ENCODE measurements around the gene PDZK1.
"Not testable (repeated sequence)": the region's sequence is repeated elsewhere in the genome, so short reads cannot be mapped to it uniquely, and the experiment has no call there.

Gene PDZK1

GRCh38 chr1:145662502-145662901, 44.7 kb downstream of the PDZK1 start:
- DNase-seq (ENCODE audit: low read depth in 4 of 4, low spot score in 1 of 4), result not testable (repeated sequence)

GRCh38 chr1:145656245-145656943, 50.8 kb downstream of the PDZK1 start:
- DNase-seq (ENCODE audit: low read depth in 4 of 4, low spot score in 1 of 4), result not testable (repeated sequence)

GRCh38 chr1:145643990-145644389, 63.2 kb downstream of the PDZK1 start:
- not testable (repeated sequence) for DNase-seq (ENCODE audit: low read depth in 4 of 4, low spot score in 1 of 4)

- not testable (repeated sequence) for DNase-seq (ENCODE audit: low read depth in 4 of 4, low spot score in 1 of 4)
These were observed 65.3 kb downstream of the PDZK1 start for GRCh38 chr1:145641886-145642285.

- DNase-seq (ENCODE audit: low read depth in 4 of 4, low spot score in 1 of 4), result not testable (repeated sequence)
These were observed 70.9 kb downstream of the PDZK1 start for GRCh38 chr1:145636237-145636636.

GRCh38 chr1:145622177-145622576, 85.0 kb downstream of the PDZK1 start:
- not testable (repeated sequence) for DNase-seq (ENCODE audit: low read depth in 4 of 4, low spot score in 1 of 4)
